K562 (cell line): Measurements from ENCODE around the gene FABP7. TPM values are rescaled to one million over a fixed set of nuclear protein-coding genes. Genes with fewer than 3 reads are reported as not detected.

Source experiments
- ATAC-seq: fragments of 200-7000 bp; cut with Tn5 transposase; 3 replicates; pipeline ENCODE4 v1.9.1; 2020; ENCODE audit warnings: moderate library complexity
- BruUV-seq: library from RNA; stranded (reverse); fragments of 400-500 nt; replicated peaks from 2 replicates; lab custom pipeline; 2021; lab: Mats Ljungman, UMichigan
- CTCF ChIA-PET: fragments of 300-600 bp; formaldehyde crosslinking; extraction: SDS; loops from one replicate; lab custom pipeline; 2021; ENCODE audit warnings: low intra/inter-chr PET ratio; lab: Yijun Ruan, JAX
- POLR2A ChIA-PET: fragments of 300-600, 350-650 bp; sonication (Branson Sonifier 250); formaldehyde crosslinking; extraction: SDS; loops from one replicate; lab custom pipeline; 2021; ENCODE audit warnings: antibody characterized with exemption, inconsistent platforms; lab: Yijun Ruan, JAX
- DNase-seq, 4 experiments: peaks; one replicate each; pipeline versions ENCODE4 v3.0.0 to v3.0.0-alpha.2; 2011 to 2018; ENCODE audit warnings: low spot score in 3 of 4, mixed read lengths in 3 of 4; ENCODE audit errors: extremely low read depth in 1 of 4
- FAIRE-seq: peaks from 2 replicates; lab custom pipeline; 2011; peaks lifted over from hg19 to GRCh38; lab: Jason Lieb, UNC
- H2AFZ ChIP-seq: 2 replicates; pipeline ENCODE4 v1.6.0; 2011; ENCODE audit warnings: low read depth, low read length, control low read depth, inconsistent platforms
- H3K27ac ChIP-seq: fragments of 200-600 bp; 3 replicates; pipeline ENCODE4 v1.8.0; 2011; ENCODE audit warnings: low read depth, mild to moderate bottlenecking, control low read depth, inconsistent platforms, low read length, moderate library complexity, mixed read lengths; ENCODE audit errors: extremely low read depth
- H3K27me3 ChIP-seq, 2 experiments: fragments of 300-600 bp in 1 of 2; 2 replicates in 1 of 2; 3 replicates in 1 of 2; pipeline versions ENCODE4 v1.6.0 to v1.8.0; 2011; ENCODE audit warnings: inconsistent platforms in 2 of 2, low read length in 2 of 2, mild to moderate bottlenecking in 1 of 2, mixed read lengths in 1 of 2, moderate library complexity in 1 of 2; ENCODE audit not compliant: control insufficient read depth in 2 of 2, insufficient read depth in 2 of 2
- H3K36me3 ChIP-seq: fragments of 300-600 bp; 3 replicates; pipeline ENCODE4 v1.8.0; 2011; ENCODE audit warnings: mild to moderate bottlenecking, low read length, inconsistent platforms; ENCODE audit not compliant: control insufficient read depth, insufficient read depth
- H3K4me1 ChIP-seq, 2 experiments: fragments of 200-600 bp in 1 of 2; replicated peaks in 1 of 2; 2 replicates in 1 of 2; 3 replicates in 1 of 2; pipeline versions ENCODE4 v1.5.1 to v1.8.0; 2011; ENCODE audit warnings: inconsistent platforms in 2 of 2, low read length in 2 of 2, mild to moderate bottlenecking in 1 of 2, mixed read lengths in 1 of 2, moderate library complexity in 1 of 2; ENCODE audit not compliant: control insufficient read depth in 2 of 2, insufficient read depth in 2 of 2
- H3K4me2 ChIP-seq: 2 replicates; pipeline ENCODE4 v1.6.1; 2011; ENCODE audit warnings: low read length, control low read depth, inconsistent platforms, mixed read lengths; ENCODE audit not compliant: insufficient read depth
- H3K4me3 ChIP-seq: fragments of 200-600 bp; sonication (generic), shearing (Covaris generic); 2 replicates; pipeline ENCODE4 v1.5.1; 2016; ENCODE audit warnings: control low read depth, inconsistent platforms
- H3K79me2 ChIP-seq: fragments of 200-600 bp; 3 replicates; pipeline ENCODE4 v1.8.0; 2011; ENCODE audit warnings: low read length, inconsistent platforms; ENCODE audit not compliant: control insufficient read depth, insufficient read depth
- H3K9ac ChIP-seq, 2 experiments: 2 replicates each; pipeline versions ENCODE4 v1.6.0 to v1.6.1; 2011; ENCODE audit warnings: low read depth in 2 of 2, low read length in 2 of 2, control low read depth in 1 of 2, inconsistent platforms in 1 of 2, mild to moderate bottlenecking in 1 of 2, mixed read lengths in 1 of 2; ENCODE audit not compliant: insufficient read depth in 1 of 2
- H3K9me1 ChIP-seq: one replicate; pipeline ENCODE4 v1.6.0; 2011; ENCODE audit warnings: inconsistent platforms, mild to moderate bottlenecking, low read length, moderate library complexity; ENCODE audit not compliant: control insufficient read depth, insufficient read depth
- H3K9me3 ChIP-seq: replicated peaks from 2 replicates; pipeline ENCODE4 v1.5.1; 2011; ENCODE audit warnings: low read depth, low read length, inconsistent platforms; ENCODE audit not compliant: control insufficient read depth, insufficient read depth
- H4K20me1 ChIP-seq: replicated peaks from 2 replicates; pipeline ENCODE4 v1.6.1; 2011; ENCODE audit warnings: low read length, inconsistent platforms, mixed read lengths; ENCODE audit not compliant: control insufficient read depth, insufficient read depth
- ATF6 ChIP-seq: sonication (generic); formaldehyde crosslinking; IDR thresholded peaks from 2 replicates; pipeline ENCODE4 v1.4.0; 2020; ENCODE audit warnings: mild to moderate bottlenecking, missing genetic modification reagents
- CCAR2 ChIP-seq: fragments of 200-400 bp; formaldehyde crosslinking; IDR thresholded peaks from 2 replicates; pipeline ENCODE4 v1.6.1; 2017; ENCODE audit warnings: mild to moderate bottlenecking, low read depth, low read length
- CSDE1 ChIP-seq, 2 experiments: fragments of 450-650 bp; IDR thresholded peaks; 2 replicates each; pipeline ENCODE4 v1.6.1; 2016; ENCODE audit warnings: mild to moderate bottlenecking in 1 of 2
- NCOA6 ChIP-seq: fragments of 450-650 bp; IDR thresholded peaks from 2 replicates; pipeline ENCODE4 v1.6.1; 2017; ENCODE audit warnings: mild to moderate bottlenecking
- RB1 ChIP-seq: fragments of 450-650 bp; IDR thresholded peaks from 2 replicates; pipeline ENCODE4 v1.6.1; 2017; ENCODE audit warnings: low read depth, mild to moderate bottlenecking
- TGIF2 ChIP-seq: sonication (generic); formaldehyde crosslinking; IDR thresholded peaks from 2 replicates; pipeline ENCODE4 v1.8.1; 2022; ENCODE audit warnings: mild to moderate bottlenecking, missing genetic modification reagents, moderate library complexity
- YY1 ChIP-seq, 3 experiments: IDR thresholded peaks; 2 replicates each; pipeline ENCODE4 v1.6.1; 2011; ENCODE audit warnings: low read length in 2 of 3, mild to moderate bottlenecking in 2 of 3, moderate library complexity in 2 of 3, borderline replicate concordance in 1 of 3, control low read depth in 1 of 3, low read depth in 1 of 3; ENCODE audit not compliant: insufficient read depth in 3 of 3, insufficient replicate concordance in 2 of 3, control insufficient read depth in 1 of 3, insufficient read length in 1 of 3; ENCODE audit errors: extremely low read depth in 1 of 3
- ZNF217 ChIP-seq: sonication (generic); formaldehyde crosslinking; IDR thresholded peaks from 2 replicates; pipeline ENCODE4 v1.8.0; 2022; ENCODE audit warnings: mild to moderate bottlenecking, missing genetic modification reagents
- WGBS: fragments of 100-300 bp; shearing (Covaris generic); methylation state at CpG from one replicate; pipeline ENCODE4 v1.1.6; 2016; ENCODE audit warnings: low coverage, mixed read lengths; ENCODE audit not compliant: insufficient coverage; ENCODE audit errors: missing lambda C conversion rate; 5-methylcytosine and 5-hydroxymethylcytosine counted together
- in situ Hi-C: fragments of 300-500 bp; cut with MboI; formaldehyde crosslinking; loops from 4 replicates; pipeline ENCODE4 v1.15.0; 2018; ENCODE audit warnings: inconsistent platforms, mixed read lengths
- intact Hi-C: fragments of 100-400 bp; cut with micrococcal nuclease; formaldehyde crosslinking; loops from 2 replicates; pipeline ENCODE4 v1.14.2; 2022
- polyA plus RNA-seq, 8 experiments: library from polyadenylated mRNA; depleted of rRNA in 4 of 8; stranded (reverse) in 5 of 8; unstranded in 3 of 8; fragments of >200 nt; fragmentation: Nextera tagmentation in 2 of 8; fragmentation: Illumina TruSeq in 1 of 8; extraction: Ambion mirVana in 2 of 8; extraction: Trizol in 1 of 8; gene quantifications; 2 replicates each; pipeline versions ENCODE4 v1.2.1 to v1.2.3, GENCODE V29; 2011 to 2014; ENCODE audit warnings: inconsistent platforms in 1 of 8, missing spikeins in 1 of 8
- total RNA-seq, 7 experiments: library from RNA; depleted of rRNA in 6 of 7; stranded (reverse); fragments of >200 nt in 6 of 7; fragmentation: Illumina TruSeq in 2 of 7; extraction: Trizol in 2 of 7; gene quantifications; 2 replicates each; pipeline versions ENCODE4 v1.2.1 to v1.2.3, GENCODE V29; 2011 to 2021; ENCODE audit warnings: low replicate concordance in 1 of 7

The FABP7 gene
- total and polyA plus RNA-seq, 9 of the 15 experiments (the other 6 are each of a cell fraction or from before 2014, with no cell fraction given): 0.07 to 0.14 TPM; not detected in 7

GRCh38 chr6:122751326-122751725 lies 28.2 kb upstream of the FABP7 start:
- Histone ChIP-seq H3K4me2 (no peak overlapping the region), H3K4me1 (no peaks in the 10 kb centered on the region), H3K36me3 (no peaks in the 10 kb centered on the region), H3K9me3 (no peaks in the 10 kb centered on the region), H3K4me3 (no peak overlapping the region), H4K20me1 (no peaks in the 10 kb centered on the region), H3K27me3 (no peaks in the 10 kb centered on the region), H3K79me2 (no peaks in the 10 kb centered on the region), H3K27ac (no peak overlapping the region), H3K9me1 (no peaks in the 10 kb centered on the region), H2AFZ (no peak overlapping the region), H3K9ac (no peak overlapping the region)
- no peak for DNase-seq
- TF ChIP-seq CSDE1 (IDR thresholded peaks at IDR 0.05): no peak
- no peak for TF ChIP-seq CCAR2
- 5% methylated on average over 3 of the region's 3 CpGs for WGBS
- ATAC-seq: no peak
- no peak for FAIRE-seq
- ChIA-PET POLR2A (no interaction called here), CTCF (no interaction called here)
- intact Hi-C loops: no loop called here
- in situ Hi-C loops: no loop called here
- BruUV-seq: no TSS peak

- Histone ChIP-seq H3K27me3 (no peaks in the 10 kb centered on the region), H2AFZ (no peak overlapping the region), H3K27ac (no peak overlapping the region), H3K79me2 (no peaks in the 10 kb centered on the region), H3K4me1 (no peaks in the 10 kb centered on the region), H3K9ac (no peak overlapping the region), H4K20me1 (no peaks in the 10 kb centered on the region), H3K4me3 (no peak overlapping the region), H3K9me1 (no peaks in the 10 kb centered on the region), H3K4me2 (no peak overlapping the region), H3K36me3 (no peaks in the 10 kb centered on the region), H3K9me3 (no peaks in the 10 kb centered on the region)
- DNase-seq (no peak), FAIRE-seq (no peak), ATAC-seq (no peak)
- BruUV-seq: no TSS peak
- intact Hi-C loops (no loop called here), in situ Hi-C loops (no loop called here)
- ChIA-PET POLR2A (no interaction called here), CTCF (no interaction called here)
- 0% methylated on average over 1 of the region's 1 CpG for WGBS
- TF ChIP-seq NCOA6: no peak
- TF ChIP-seq ZNF217 (CRISPR knock-in tag): no peak
- no peak for TF ChIP-seq ATF6 (CRISPR knock-in tag)
- no peak for TF ChIP-seq RB1
- TF ChIP-seq YY1 (IDR thresholded peaks at IDR 0.05; ENCODE audit: borderline replicate concordance in 1 of 3, control insufficient read depth in 1 of 3, extremely low read depth in 1 of 3, insufficient read depth in 3 of 3, insufficient read length in 1 of 3, insufficient replicate concordance in 2 of 3, low read depth in 1 of 3, low read length in 2 of 3): no peak
- no peak for TF ChIP-seq TGIF2
Observed at GRCh38 chr6:122752459-122752858, 27.1 kb upstream of the FABP7 start.
